B cell (primary cell): ENCODE data around the gene WDR76. TPM values are rescaled to one million over a fixed set of nuclear protein-coding genes. Genes with fewer than 3 reads are reported as not detected.

Source experiments
- ATAC-seq: fragments of 200-7000 bp; cut with Tn5 transposase; one replicate; pipeline ENCODE4 v1.10.0; 2021; ENCODE audit warnings: low read depth, mild to moderate bottlenecking, moderate number of reproducible peaks, moderate library complexity
- CTCF ChIA-PET: fragments of 350-600 bp; sonication (Branson Sonifier 250); formaldehyde crosslinking; loops from one replicate; lab custom pipeline; 2021; ENCODE audit warnings: antibody characterized with exemption, inconsistent platforms; lab: Charles Lee
- POLR2A ChIA-PET: fragments of 350-600 bp; sonication (Branson Sonifier 250); formaldehyde crosslinking; loops from one replicate; lab custom pipeline; 2021; ENCODE audit warnings: antibody characterized with exemption; lab: Charles Lee
- DNase-seq: peaks from one replicate; pipeline ENCODE4 v3.0.0; 2013
- H2AFZ ChIP-seq: 2 replicates; pipeline ENCODE4 v1.6.1; 2012; ENCODE audit warnings: mild to moderate bottlenecking, low read depth, low read length; ENCODE audit not compliant: insufficient read depth, poor library complexity, severe bottlenecking
- H3K27ac ChIP-seq, 2 donors: 1 replicate in 1 of 2; 2 replicates in 1 of 2; pipeline ENCODE4 v1.5.1; 2012 to 2013; ENCODE audit warnings: low read length in 2 of 2, mild to moderate bottlenecking in 2 of 2, moderate library complexity in 1 of 2
- H3K27me3 ChIP-seq, 4 experiments: fragments of 200-600 bp in 1 of 4; sonication (generic) in 1 of 4; replicated peaks in 1 of 4; 1 replicate in 2 of 4; 2 replicates in 2 of 4; pipeline versions ENCODE4 v1.6.1 to v1.7.0; 2013 to 2016; ENCODE audit warnings: low read length in 3 of 4, mild to moderate bottlenecking in 2 of 4, mixed read lengths in 1 of 4, moderate library complexity in 1 of 4; ENCODE audit not compliant: insufficient read depth in 4 of 4, control insufficient read depth in 3 of 4; ENCODE audit errors: control extremely low read depth in 1 of 4
- H3K36me3 ChIP-seq, 2 experiments: replicated peaks in 1 of 2; 1 replicate in 1 of 2; 2 replicates in 1 of 2; pipeline versions ENCODE4 v1.6.1 to v1.7.1; 2013; ENCODE audit warnings: low read length in 1 of 2; ENCODE audit not compliant: insufficient read depth in 2 of 2, control insufficient read depth in 1 of 2; ENCODE audit errors: control extremely low read depth in 1 of 2, extremely low read depth in 1 of 2
- H3K4me1 ChIP-seq, 2 donors: fragments of 200-600 bp in 1 of 2; sonication (generic) in 1 of 2; 1 replicate in 1 of 2; 2 replicates in 1 of 2; pipeline versions ENCODE4 v1.5.1 to v1.6.1; 2013 to 2017; ENCODE audit warnings: low read length in 2 of 2; ENCODE audit not compliant: control insufficient read depth in 2 of 2, insufficient read depth in 2 of 2
- H3K4me2 ChIP-seq: replicated peaks from 2 replicates; pipeline ENCODE3; 2012; ENCODE audit warnings: mild to moderate bottlenecking, low read depth, low read length; ENCODE audit not compliant: poor library complexity, severe bottlenecking
- H3K4me3 ChIP-seq, 5 experiments: fragments of 200-600 bp in 1 of 5; sonication (generic) in 1 of 5; 1 replicate in 3 of 5; 2 replicates in 2 of 5; pipeline versions ENCODE4 v1.5.1 to v1.7.0; 2011 to 2016; ENCODE audit warnings: low read length in 4 of 5, mild to moderate bottlenecking in 4 of 5, low read depth in 2 of 5, control low read depth in 1 of 5, moderate library complexity in 1 of 5; ENCODE audit not compliant: insufficient read depth in 1 of 5; ENCODE audit errors: control extremely low read depth in 1 of 5, extremely low read depth in 1 of 5
- H3K79me2 ChIP-seq: fragments of 200-600 bp; sonication (generic); one replicate; pipeline ENCODE4 v1.6.0; 2016; ENCODE audit warnings: low read length; ENCODE audit not compliant: control insufficient read depth, insufficient read depth
- H3K9ac ChIP-seq: fragments of 200-600 bp; sonication (generic); 2 replicates; pipeline ENCODE4 v1.6.1; 2017; ENCODE audit warnings: mild to moderate bottlenecking, low read length, moderate library complexity
- H3K9me3 ChIP-seq, 3 donors: one replicate each; pipeline versions ENCODE4 v1.6.1 to v1.7.1; 2013; ENCODE audit warnings: low read length in 2 of 3; ENCODE audit not compliant: control insufficient read depth in 2 of 3, insufficient read depth in 1 of 3; ENCODE audit errors: control extremely low read depth in 1 of 3
- H4K20me1 ChIP-seq: 2 replicates; pipeline ENCODE4 v1.6.0; 2012; ENCODE audit warnings: mild to moderate bottlenecking, low read length; ENCODE audit not compliant: insufficient read depth, control insufficient read depth, poor library complexity, severe bottlenecking
- H3K27ac Mint-ChIP-seq: one replicate; pipeline ENCODE4 v1.8.0; 2021; ENCODE audit warnings: mixed read lengths
- H3K27me3 Mint-ChIP-seq: one replicate; pipeline ENCODE4 v1.8.0; 2021; ENCODE audit warnings: mixed read lengths
- H3K4me1 Mint-ChIP-seq: one replicate; pipeline ENCODE4 v1.8.0; 2021; ENCODE audit warnings: mixed read lengths
- H3K4me3 Mint-ChIP-seq: one replicate; pipeline ENCODE4 v1.8.0; 2021; ENCODE audit warnings: mixed read lengths
- H3K9me3 Mint-ChIP-seq: one replicate; pipeline ENCODE4 v1.8.0; 2022; ENCODE audit warnings: mixed read lengths; ENCODE audit not compliant: insufficient read depth
- EZH2 ChIP-seq: IDR thresholded peaks from 2 replicates; pipeline ENCODE4 v1.6.1; 2012; ENCODE audit warnings: borderline replicate concordance, low read depth, mild to moderate bottlenecking, moderate library complexity, low read length; ENCODE audit not compliant: insufficient read depth, poor library complexity, severe bottlenecking
- WGBS: methylation state at CpG from one replicate; pipeline ENCODE4 v1.1.5; 2013; ENCODE audit warnings: missing lambda C conversion rate; ENCODE audit not compliant: insufficient coverage; 5-methylcytosine and 5-hydroxymethylcytosine counted together
- intact Hi-C: fragments of 100-400 bp; cut with micrococcal nuclease; formaldehyde crosslinking; loops from one replicate; pipeline ENCODE4 v1.10.0; 2022
- polyA plus RNA-seq: library from polyadenylated mRNA; depleted of rRNA; stranded (reverse); fragments of >200 nt; gene quantifications from 2 replicates; pipeline ENCODE4 v1.2.3, GENCODE V29; 2012
- total RNA-seq, 2 donors: library from RNA; stranded (reverse); fragments of 120-200 nt in 1 of 2; gene quantifications; 1 replicate in 1 of 2; 2 replicates in 1 of 2; pipeline versions ENCODE4 v1.2.3 to v1.2.4, GENCODE V29; 2013 to 2022
- TF ChIP-seq, protein P1 (sequence below): fragments of 200-600 bp; IDR thresholded peaks from one replicate; pipeline ENCODE4 v1.8.0; 2022; ENCODE audit warnings: antibody characterized with exemption, mild to moderate bottlenecking

The WDR76 gene
- total and polyA plus RNA-seq, 2 donors (not counting 1 experiment from before 2014, with no cell fraction given) = 1.9 to 12.7 TPM

DNA sequence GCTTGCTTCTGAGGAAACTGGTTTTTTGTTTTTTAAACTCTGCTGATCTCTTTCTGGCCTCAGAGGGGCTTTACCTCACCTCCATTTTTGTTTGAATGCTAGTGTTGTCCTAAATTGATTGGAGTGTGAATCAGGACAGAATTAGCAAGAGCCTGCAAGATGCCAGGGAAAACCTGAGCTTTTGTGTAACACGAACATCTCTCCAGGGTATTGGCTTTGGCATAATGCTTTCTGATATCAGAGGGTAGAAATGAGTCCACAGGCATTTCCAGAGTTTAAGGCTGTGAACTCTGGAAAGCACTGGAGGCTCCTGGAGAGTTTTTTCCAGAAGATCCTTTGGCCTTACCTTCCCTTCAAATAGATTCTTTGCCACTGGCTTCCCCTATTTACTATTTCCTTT, 87.1 kb downstream of the WDR76 start:
- WGBS = 100% methylated on average over 1 of the region's 1 CpG
- no peaks in the 10 kb centered on the region for H4K20me1 ChIP-seq
- CTCF ChIA-PET = interaction anchor here (0.7 to 0.9 kb wide), 2 partner anchors 11 to 152 kb away, joined by 3 to 4 read pairs; no protein-coding TSS in a partner anchor
- intact Hi-C loops = no loop called here
- H3K27me3 ChIP-seq = no peaks in the 10 kb centered on the region
- H3K4me1 ChIP-seq = no peaks in the 10 kb centered on the region
- H3K36me3 ChIP-seq = no peaks in the 10 kb centered on the region
- DNase-seq (no peak), ATAC-seq (no peak)
- no peak for TF ChIP-seq EZH2
- TF ChIP-seq, protein P1, sequence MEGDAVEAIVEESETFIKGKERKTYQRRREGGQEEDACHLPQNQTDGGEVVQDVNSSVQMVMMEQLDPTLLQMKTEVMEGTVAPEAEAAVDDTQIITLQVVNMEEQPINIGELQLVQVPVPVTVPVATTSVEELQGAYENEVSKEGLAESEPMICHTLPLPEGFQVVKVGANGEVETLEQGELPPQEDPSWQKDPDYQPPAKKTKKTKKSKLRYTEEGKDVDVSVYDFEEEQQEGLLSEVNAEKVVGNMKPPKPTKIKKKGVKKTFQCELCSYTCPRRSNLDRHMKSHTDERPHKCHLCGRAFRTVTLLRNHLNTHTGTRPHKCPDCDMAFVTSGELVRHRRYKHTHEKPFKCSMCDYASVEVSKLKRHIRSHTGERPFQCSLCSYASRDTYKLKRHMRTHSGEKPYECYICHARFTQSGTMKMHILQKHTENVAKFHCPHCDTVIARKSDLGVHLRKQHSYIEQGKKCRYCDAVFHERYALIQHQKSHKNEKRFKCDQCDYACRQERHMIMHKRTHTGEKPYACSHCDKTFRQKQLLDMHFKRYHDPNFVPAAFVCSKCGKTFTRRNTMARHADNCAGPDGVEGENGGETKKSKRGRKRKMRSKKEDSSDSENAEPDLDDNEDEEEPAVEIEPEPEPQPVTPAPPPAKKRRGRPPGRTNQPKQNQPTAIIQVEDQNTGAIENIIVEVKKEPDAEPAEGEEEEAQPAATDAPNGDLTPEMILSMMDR = no peak
- H3K27ac ChIP-seq = no peak overlapping the region
- no peak overlapping the region for H3K27ac Mint-ChIP-seq
- H2AFZ ChIP-seq = no peak overlapping the region
- no peaks in the 10 kb centered on the region for H3K4me1 Mint-ChIP-seq
- H3K79me2 ChIP-seq = no peaks in the 10 kb centered on the region
- no peak overlapping the region for H3K4me3 Mint-ChIP-seq
- no peak overlapping the region for H3K9ac ChIP-seq
- POLR2A ChIA-PET = no interaction called here
- no peak overlapping the region for H3K4me2 ChIP-seq
- no peaks in the 10 kb centered on the region for H3K9me3 Mint-ChIP-seq
- H3K9me3 ChIP-seq = no peaks in the 10 kb centered on the region
- H3K4me3 ChIP-seq = no peak overlapping the region
- peaks cover 5% of the 10 kb centered on the region for H3K27me3 Mint-ChIP-seq

DNA sequence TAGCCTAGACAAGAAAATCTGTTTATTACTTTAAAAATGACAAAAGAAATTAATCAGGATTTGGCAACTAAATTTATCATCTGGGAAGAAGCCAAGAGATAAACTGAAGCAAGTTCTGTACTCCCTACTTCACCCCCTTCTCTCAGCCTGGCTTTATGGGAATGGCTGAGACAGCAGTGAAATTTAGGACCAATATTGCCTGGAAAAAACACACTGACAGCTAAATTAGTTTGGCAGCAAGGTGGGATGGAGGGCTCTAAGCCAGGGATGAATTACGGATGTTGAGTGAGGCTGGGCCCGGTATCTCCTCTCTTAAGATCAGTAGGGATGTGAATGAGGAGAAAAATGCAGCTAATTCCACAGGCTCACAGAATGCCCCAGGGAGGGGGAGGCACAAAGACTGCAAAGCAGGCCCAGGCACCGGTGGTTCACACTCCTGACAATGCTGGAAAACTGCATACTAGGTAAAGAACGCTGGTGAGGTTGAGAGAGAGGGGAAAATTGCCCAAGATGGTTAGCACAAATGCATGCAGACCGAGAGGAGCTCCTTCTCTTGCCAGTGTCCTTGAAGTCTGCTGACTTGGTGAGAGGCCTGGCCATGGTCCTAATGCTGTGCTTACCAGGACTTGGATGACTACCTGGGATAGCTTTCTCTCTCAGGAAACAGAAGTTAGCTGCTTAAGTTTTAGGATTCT, 89.0 kb downstream of the WDR76 start:
- no peak overlapping the region for H3K27ac Mint-ChIP-seq
- H3K9ac ChIP-seq = no peak overlapping the region
- ATAC-seq (no peak), DNase-seq (no peak)
- H3K27me3 ChIP-seq = no peaks in the 10 kb centered on the region
- H3K4me3 ChIP-seq = no peak overlapping the region
- H3K27ac ChIP-seq = no peak overlapping the region
- H3K36me3 ChIP-seq = no peaks in the 10 kb centered on the region
- 90% methylated on average over 5 of the region's 5 CpGs for WGBS
- no peaks in the 10 kb centered on the region for H3K9me3 Mint-ChIP-seq
- ChIA-PET CTCF (interaction anchor here (0.7 to 1.6 kb wide), 3 partner anchors 11 to 481 kb away, joined by 3 read pairs; no protein-coding TSS in a partner anchor), POLR2A (interaction anchor here (0.5 kb wide), 1 partner anchor 774 kb away, joined by 3 read pairs; no protein-coding TSS in a partner anchor)
- H2AFZ ChIP-seq = no peak overlapping the region
- no peaks in the 10 kb centered on the region for H3K4me1 ChIP-seq
- H3K79me2 ChIP-seq = no peaks in the 10 kb centered on the region
- H3K4me1 Mint-ChIP-seq = no peaks in the 10 kb centered on the region
- TF ChIP-seq, protein P1 = no peak
- TF ChIP-seq EZH2 = no peak
- H4K20me1 ChIP-seq = no peaks in the 10 kb centered on the region
- no peak overlapping the region for H3K4me2 ChIP-seq
- no peak overlapping the region for H3K4me3 Mint-ChIP-seq
- H3K9me3 ChIP-seq = no peaks in the 10 kb centered on the region
- intact Hi-C loops = no loop called here
- H3K27me3 Mint-ChIP-seq = peaks cover 6% of the 10 kb centered on the region
